Sciatic nerve (tissue), 1 donor: ENCODE data around the gene C2orf80. TPM values are rescaled to one million over a fixed set of nuclear protein-coding genes. Genes with fewer than 3 reads are reported as not detected.

Experiments used
- total RNA-seq: library from RNA; stranded (reverse); fragmentation: NEBNext Ultra II Directional; extraction: Animal tissue kit (Norgen Biotek cat#: 25700); gene quantifications from one replicate; pipeline ENCODE4 v1.2.1, GENCODE V29; 2021
- donor health status: DM: no; HTN: no; CAD: no.

C2orf80 gene
- total RNA-seq, 1 donor from 2014 or later, result not detected

Other genes starting within 250 kb of the C2orf80 start
- gene PLEKHM3, start 164.5 kb downstream of the C2orf80 start, total RNA-seq, result 23.8 TPM
- not detected for gene CRYGD, start 65.5 kb downstream of the C2orf80 start, total RNA-seq
- gene CRYGC, start 60.2 kb downstream of the C2orf80 start, total RNA-seq, result not detected
- gene CRYGB, start 43.9 kb downstream of the C2orf80 start, total RNA-seq, result not detected
- gene CRYGA, start 26.4 kb downstream of the C2orf80 start, total RNA-seq, result not detected
- 78.4 TPM for gene IDH1, start 65.0 kb upstream of the C2orf80 start, total RNA-seq
- gene PIKFYVE, start 76.2 kb upstream of the C2orf80 start, total RNA-seq, result 59.0 TPM
- gene PTH2R, start 216.8 kb upstream of the C2orf80 start, total RNA-seq, result 0.45 TPM